GM19351 (cell line): Measurements from ENCODE around the gene SEC14L2.
"Not testable (repeated sequence)": the region's sequence is repeated elsewhere in the genome, so short reads cannot be mapped to it uniquely, and the experiment has no call there.

ENCODE experiments used
- ATAC-seq: cut with Tn5 transposase; IDR thresholded peaks from one replicate; pipeline ENCODE4 v1.9.1; 2021; ENCODE audit warnings: mild to moderate bottlenecking, moderate library complexity; ENCODE audit not compliant: unreplicated experiment

Gene SEC14L2

GRCh38 chr22:30451488-30451887 is 54.7 kb downstream of the SEC14L2 start:
- not testable (repeated sequence) for ATAC-seq

- ATAC-seq = no peak
Observed at GRCh38 chr22:30452861-30453260, 56.0 kb downstream of the SEC14L2 start.

DNA sequence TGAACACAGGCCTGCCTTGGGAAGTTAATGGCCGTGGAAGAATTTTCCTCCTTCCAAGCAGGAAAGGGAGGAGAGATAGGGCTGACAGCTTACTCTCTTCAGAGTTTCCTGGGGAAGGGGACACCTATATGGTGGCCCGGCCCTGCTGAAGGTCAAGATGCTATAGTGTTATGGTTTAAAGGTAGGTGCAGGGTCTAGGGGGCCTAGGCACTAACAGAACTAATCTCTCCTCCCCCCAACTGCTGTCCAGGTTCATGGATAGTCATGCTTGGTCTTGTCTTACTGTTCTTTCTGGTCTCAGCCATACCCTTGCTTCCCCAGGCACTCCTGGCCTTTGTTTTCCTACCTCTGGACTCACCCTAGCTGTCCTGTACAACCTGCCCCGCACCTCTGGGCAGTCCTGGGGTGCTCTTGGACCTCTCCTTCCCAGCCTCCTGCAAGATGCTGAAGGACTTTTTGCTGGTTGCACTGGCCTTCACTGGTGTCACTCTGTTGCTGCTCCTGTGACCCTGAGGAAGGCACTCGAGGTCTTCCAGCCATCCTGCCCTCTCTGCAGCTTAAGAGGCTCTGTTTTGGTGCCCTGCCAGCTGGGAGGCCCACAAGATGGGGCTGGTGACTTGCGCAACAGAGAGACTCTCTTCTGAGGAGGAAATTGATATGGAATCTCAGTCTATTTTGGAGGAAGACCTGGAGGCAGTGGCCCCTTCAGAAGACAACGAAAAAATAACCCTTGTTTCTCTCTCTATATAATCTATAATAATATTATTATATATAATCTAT is 57.1 kb downstream of the SEC14L2 start:
- ATAC-seq = no peak

GRCh38 chr22:30455075-30455840 is 58.4 kb downstream of the SEC14L2 start:
- ATAC-seq = no peak

GRCh38 chr22:30457981-30458380 is 61.2 kb downstream of the SEC14L2 start:
- ATAC-seq = no peak

DNA sequence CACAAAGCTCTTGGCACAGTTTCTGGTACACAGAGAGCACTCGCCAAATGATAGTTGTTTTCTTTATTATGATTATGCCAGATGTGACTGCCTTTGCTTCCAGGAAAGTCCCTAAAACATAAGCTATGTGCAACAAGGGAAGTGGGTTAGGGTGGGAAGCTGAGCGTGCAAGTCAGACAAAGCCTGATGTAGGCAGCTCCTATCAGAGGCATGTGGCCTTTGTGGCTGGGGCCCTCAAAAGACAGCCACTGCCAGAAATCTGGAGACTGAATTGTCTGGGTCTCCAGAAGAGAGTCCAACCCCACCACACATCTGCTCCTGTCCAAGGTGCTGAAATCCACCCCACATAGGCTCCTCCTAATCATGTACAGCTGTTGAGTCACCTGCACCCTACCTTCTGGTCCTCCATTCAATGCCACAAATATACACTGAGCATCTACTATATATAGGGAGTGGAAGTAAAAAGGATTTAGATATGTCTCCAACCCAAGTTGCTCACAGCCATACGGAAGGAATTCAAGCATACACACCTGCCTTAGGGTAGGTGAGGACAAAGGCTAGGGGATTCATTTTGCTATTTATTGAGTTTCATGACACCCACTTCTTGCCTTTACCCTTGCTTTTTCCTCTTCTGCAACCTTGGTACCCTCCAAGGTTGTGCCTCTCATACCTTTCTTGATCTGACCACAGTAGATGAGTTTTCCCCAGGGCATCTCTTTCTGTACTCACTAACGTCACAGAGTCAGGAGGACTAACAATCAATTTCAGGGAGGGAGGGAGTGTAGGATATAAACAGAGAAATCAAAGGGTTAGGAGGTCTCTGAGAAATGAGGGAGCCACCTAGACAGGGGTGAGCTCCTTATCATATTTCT is 62.6 kb downstream of the SEC14L2 start:
- ATAC-seq = no peak

DNA sequence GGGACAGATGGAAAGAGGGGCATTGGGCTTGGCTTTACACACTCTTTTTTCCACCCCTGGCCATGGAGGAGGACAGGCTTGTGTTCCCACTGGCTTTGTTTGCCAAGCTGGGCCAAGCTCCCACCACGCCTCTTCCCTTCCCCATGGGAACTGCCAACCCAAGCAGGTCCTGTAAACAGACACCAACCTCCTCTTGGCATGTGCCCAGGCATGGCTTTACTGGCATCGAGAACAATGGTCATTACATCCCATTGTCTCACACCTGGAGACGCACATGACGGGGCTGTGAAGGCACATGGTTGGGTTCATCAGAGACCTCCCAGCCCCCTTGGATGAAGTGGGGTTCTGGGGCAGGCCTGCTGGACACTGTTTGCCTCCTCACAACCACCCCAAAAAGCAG is 63.3 kb downstream of the SEC14L2 start:
- no peak for ATAC-seq

- ATAC-seq = not testable (repeated sequence)
Observed at GRCh38 chr22:30460555-30460954, 63.7 kb downstream of the SEC14L2 start.

- no peak for ATAC-seq
Observed at GRCh38 chr22:30469165-30469564, 72.3 kb downstream of the SEC14L2 start.

DNA sequence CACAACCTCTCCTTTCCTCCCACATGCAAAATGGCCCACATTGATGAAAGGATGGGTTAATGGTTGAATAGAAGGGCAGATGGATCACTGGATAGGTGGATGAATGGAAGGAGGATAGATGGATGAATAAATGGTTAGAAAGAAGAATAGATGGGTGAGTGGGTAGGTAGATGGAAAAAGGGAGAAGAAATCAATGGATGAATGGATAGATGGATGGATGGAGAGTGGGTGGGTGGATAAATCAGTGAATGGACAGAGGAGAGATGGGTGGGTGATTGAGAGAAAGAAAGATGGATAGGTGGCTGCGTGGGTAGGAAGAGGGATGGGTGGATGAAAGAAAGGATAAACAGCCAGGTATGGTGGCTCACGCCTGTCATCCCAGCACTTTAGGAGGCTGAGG is 73.8 kb downstream of the SEC14L2 start:
- ATAC-seq = no peak

GRCh38 chr22:30471616-30472318 is 74.9 kb downstream of the SEC14L2 start, which contains the start of gene SEC14L3:
SEC14L3 (minus strand) TSS chr22:30472017; CDS start chr22:30471958, 59 bp downstream.
- ATAC-seq = no peak

GRCh38 chr22:30472994-30473720 is 76.3 kb downstream of the SEC14L2 start:
- ATAC-seq = no peak

DNA sequence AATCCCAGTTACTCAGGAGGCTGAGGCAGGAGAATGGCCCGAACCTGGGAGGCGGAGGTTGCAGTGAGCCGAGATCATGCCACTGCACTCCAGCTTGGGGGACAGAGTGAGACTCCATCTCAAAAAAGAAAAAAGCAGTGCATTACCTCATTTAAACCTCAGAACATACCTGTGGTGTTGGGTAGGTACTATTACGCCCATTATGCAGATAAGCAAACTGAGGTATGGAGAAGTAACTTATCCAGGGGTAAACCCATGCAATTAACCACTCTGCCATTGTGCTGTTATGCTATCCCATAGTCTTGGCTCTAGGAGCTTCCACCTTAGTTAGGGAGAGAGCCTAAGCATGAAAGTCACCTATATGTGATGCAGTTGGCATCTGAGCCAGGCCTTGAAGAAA is 77.3 kb downstream of the SEC14L2 start:
- no peak for ATAC-seq
